Measurements from ENCODE around the gene CMIP. TPM values are rescaled to one million over a fixed set of nuclear protein-coding genes. Genes with fewer than 3 reads are reported as not detected.

Gene CMIP
- total and polyA plus RNA-seq, 10 of the 15 experiments (the other 5 are each of a cell fraction or from before 2014, with no cell fraction given): 1.2 to 43.2 (median 4.4) TPM

GRCh38 chr16:81435103-81435502 is 9.5 kb upstream of the CMIP start:
- WGBS (ENCODE audit: insufficient coverage, insufficient replicate concordance, low lambda C conversion rate, missing lambda C conversion rate): 95% methylated on average over 3 of the region's 3 CpGs
- POLR2A ChIA-PET: no interaction called here
- no TSS peak for BruUV-seq (replicated peaks)
- no peak for FAIRE-seq
- Histone ChIP-seq H3K27ac (ENCODE audit: control insufficient read depth, insufficient read depth) (no peak overlapping the region), H3K27me3 (replicated peaks in 1 of 2; ENCODE audit: control insufficient read depth in 2 of 2, insufficient read depth in 2 of 2, low read length in 1 of 2) (no peaks in the 10 kb centered on the region), H3K4me3 (no peak overlapping the region), H3K9ac (ENCODE audit: control insufficient read depth, insufficient read depth, low read length) (no peak overlapping the region), H3K36me3 (ENCODE audit: control insufficient read depth in 2 of 2, insufficient read depth in 2 of 2, low read length in 1 of 2) (no peaks in the 10 kb centered on the region; a peak in 1 of 4 replicates), H3K4me2 (ENCODE audit: control insufficient read depth, insufficient read depth) (no peak overlapping the region), H3K9me3 (replicated peaks; ENCODE audit: control insufficient read depth, insufficient read depth, low read length) (no peaks in the 10 kb centered on the region), H3K4me1 (ENCODE audit: control insufficient read depth, insufficient read depth, low read length) (peaks cover 22% of the 10 kb centered on the region), H4K20me1 (ENCODE audit: control insufficient read depth, insufficient read depth) (no peaks in the 10 kb centered on the region), H3K79me2 (ENCODE audit: control insufficient read depth, insufficient read depth, low read length) (no peaks in the 10 kb centered on the region), H2AFZ (ENCODE audit: control insufficient read depth, low read depth, low read length) (no peak overlapping the region)
- in situ Hi-C loops (cut with MboI): no loop called here
- SMC1A ChIA-PET (ENCODE audit: uncharacterized antibody, unreplicated experiment): interaction anchor here (1.4 kb wide), 1 partner anchor 11 kb away, joined by 3 read pairs; no protein-coding TSS in a partner anchor
- ATAC-seq: no peak
- CTCF ChIA-PET: interaction anchor here (0.8 kb wide), 1 partner anchor 32 kb away, joined by 3 read pairs; no protein-coding TSS in a partner anchor
- DNase-seq (ENCODE audit: low read depth, low spot score): no peak
- RAD21 ChIA-PET (ENCODE audit: unreplicated experiment): interaction anchor here (0.9 kb wide), 1 partner anchor 9 kb away, joined by 3 read pairs; no protein-coding TSS in a partner anchor
- intact Hi-C loops (cut with micrococcal nuclease; ENCODE audit: unreplicated experiment): no loop called here
- TF ChIP-seq ATF7 (IDR thresholded peaks at IDR 0.05; ENCODE audit: low read depth) (no peak), BCL11A (IDR thresholded peaks at IDR 0.05; ENCODE audit: low read depth, low read length) (no peak), PRDM15 (CRISPR knock-in tag; IDR thresholded peaks at IDR 0.05) (no peak), JUND (IDR thresholded peaks at IDR 0.05; ENCODE audit: low read depth, low read length) (no peak), HDAC2 (IDR thresholded peaks at IDR 0.05) (no peak), WRNIP1 (IDR thresholded peaks at IDR 0.05; ENCODE audit: borderline replicate concordance, low read depth, low read length) (no peak), SUZ12 (IDR thresholded peaks at IDR 0.05; ENCODE audit: unreplicated experiment) (no peak), BHLHE40 (IDR thresholded peaks at IDR 0.05; ENCODE audit: borderline replicate concordance in 1 of 2, low read depth in 2 of 2, low read length in 1 of 2) (no peak)
- TF ChIP-seq, protein P1, sequence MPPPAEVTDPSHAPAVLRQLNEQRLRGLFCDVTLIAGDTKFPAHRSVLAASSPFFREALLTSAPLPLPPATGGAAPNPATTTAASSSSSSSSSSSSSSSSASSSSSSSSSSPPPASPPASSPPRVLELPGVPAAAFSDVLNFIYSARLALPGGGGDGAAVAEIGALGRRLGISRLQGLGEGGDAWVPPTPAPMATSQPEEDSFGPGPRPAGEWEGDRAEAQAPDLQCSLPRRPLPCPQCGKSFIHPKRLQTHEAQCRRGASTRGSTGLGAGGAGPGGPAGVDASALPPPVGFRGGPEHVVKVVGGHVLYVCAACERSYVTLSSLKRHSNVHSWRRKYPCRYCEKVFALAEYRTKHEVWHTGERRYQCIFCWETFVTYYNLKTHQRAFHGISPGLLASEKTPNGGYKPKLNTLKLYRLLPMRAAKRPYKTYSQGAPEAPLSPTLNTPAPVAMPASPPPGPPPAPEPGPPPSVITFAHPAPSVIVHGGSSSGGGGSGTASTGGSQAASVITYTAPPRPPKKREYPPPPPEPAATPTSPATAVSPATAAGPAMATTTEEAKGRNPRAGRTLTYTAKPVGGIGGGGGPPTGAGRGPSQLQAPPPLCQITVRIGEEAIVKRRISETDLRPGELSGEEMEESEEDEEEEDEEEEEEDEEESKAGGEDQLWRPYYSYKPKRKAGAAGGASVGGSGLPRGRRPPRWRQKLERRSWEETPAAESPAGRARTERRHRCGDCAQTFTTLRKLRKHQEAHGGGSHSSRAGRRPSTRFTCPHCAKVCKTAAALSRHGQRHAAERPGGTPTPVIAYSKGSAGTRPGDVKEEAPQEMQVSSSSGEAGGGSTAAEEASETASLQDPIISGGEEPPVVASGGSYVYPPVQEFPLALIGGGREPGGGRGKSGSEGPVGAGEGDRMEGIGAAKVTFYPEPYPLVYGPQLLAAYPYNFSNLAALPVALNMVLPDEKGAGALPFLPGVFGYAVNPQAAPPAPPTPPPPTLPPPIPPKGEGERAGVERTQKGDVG (CRISPR knock-in tag; IDR thresholded peaks at IDR 0.05): no peak
- TF ChIP-seq, protein P2, sequence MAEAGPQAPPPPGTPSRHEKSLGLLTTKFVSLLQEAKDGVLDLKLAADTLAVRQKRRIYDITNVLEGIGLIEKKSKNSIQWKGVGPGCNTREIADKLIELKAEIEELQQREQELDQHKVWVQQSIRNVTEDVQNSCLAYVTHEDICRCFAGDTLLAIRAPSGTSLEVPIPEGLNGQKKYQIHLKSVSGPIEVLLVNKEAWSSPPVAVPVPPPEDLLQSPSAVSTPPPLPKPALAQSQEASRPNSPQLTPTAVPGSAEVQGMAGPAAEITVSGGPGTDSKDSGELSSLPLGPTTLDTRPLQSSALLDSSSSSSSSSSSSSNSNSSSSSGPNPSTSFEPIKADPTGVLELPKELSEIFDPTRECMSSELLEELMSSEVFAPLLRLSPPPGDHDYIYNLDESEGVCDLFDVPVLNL (IDR thresholded peaks at IDR 0.05; ENCODE audit: low read depth, low read length): no peak

Measured in GM12878 (cell line).